K562 (cell line): Measurements from ENCODE around the gene KCNMB2. TPM values are rescaled to one million over a fixed set of nuclear protein-coding genes. Genes with fewer than 3 reads are reported as not detected.

ENCODE experiments used
- ATAC-seq: fragments of 200-7000 bp; cut with Tn5 transposase; 3 replicates; pipeline ENCODE4 v1.9.1; 2020; ENCODE audit warnings: moderate library complexity
- BruUV-seq: library from RNA; stranded (reverse); fragments of 400-500 nt; replicated peaks from 2 replicates; lab custom pipeline; 2021; lab: Mats Ljungman, UMichigan
- CTCF ChIA-PET: fragments of 300-600 bp; formaldehyde crosslinking; extraction: SDS; loops from one replicate; lab custom pipeline; 2021; ENCODE audit warnings: low intra/inter-chr PET ratio; lab: Yijun Ruan, JAX
- POLR2A ChIA-PET: fragments of 300-600, 350-650 bp; sonication (Branson Sonifier 250); formaldehyde crosslinking; extraction: SDS; loops from one replicate; lab custom pipeline; 2021; ENCODE audit warnings: antibody characterized with exemption, inconsistent platforms; lab: Yijun Ruan, JAX
- DNase-seq, 4 experiments: peaks; one replicate each; pipeline versions ENCODE4 v3.0.0 to v3.0.0-alpha.2; 2011 to 2018; ENCODE audit warnings: low spot score in 3 of 4, mixed read lengths in 3 of 4; ENCODE audit errors: extremely low read depth in 1 of 4
- FAIRE-seq: peaks from 2 replicates; lab custom pipeline; 2011; peaks lifted over from hg19 to GRCh38; lab: Jason Lieb, UNC
- H2AFZ ChIP-seq: 2 replicates; pipeline ENCODE4 v1.6.0; 2011; ENCODE audit warnings: low read depth, low read length, control low read depth, inconsistent platforms
- H3K27ac ChIP-seq: fragments of 200-600 bp; 3 replicates; pipeline ENCODE4 v1.8.0; 2011; ENCODE audit warnings: low read depth, mild to moderate bottlenecking, control low read depth, inconsistent platforms, low read length, moderate library complexity, mixed read lengths; ENCODE audit errors: extremely low read depth
- H3K27me3 ChIP-seq, 2 experiments: fragments of 300-600 bp in 1 of 2; 2 replicates in 1 of 2; 3 replicates in 1 of 2; pipeline versions ENCODE4 v1.6.0 to v1.8.0; 2011; ENCODE audit warnings: inconsistent platforms in 2 of 2, low read length in 2 of 2, mild to moderate bottlenecking in 1 of 2, mixed read lengths in 1 of 2, moderate library complexity in 1 of 2; ENCODE audit not compliant: control insufficient read depth in 2 of 2, insufficient read depth in 2 of 2
- H3K36me3 ChIP-seq: fragments of 300-600 bp; 3 replicates; pipeline ENCODE4 v1.8.0; 2011; ENCODE audit warnings: mild to moderate bottlenecking, low read length, inconsistent platforms; ENCODE audit not compliant: control insufficient read depth, insufficient read depth
- H3K4me1 ChIP-seq, 2 experiments: fragments of 200-600 bp in 1 of 2; replicated peaks in 1 of 2; 2 replicates in 1 of 2; 3 replicates in 1 of 2; pipeline versions ENCODE4 v1.5.1 to v1.8.0; 2011; ENCODE audit warnings: inconsistent platforms in 2 of 2, low read length in 2 of 2, mild to moderate bottlenecking in 1 of 2, mixed read lengths in 1 of 2, moderate library complexity in 1 of 2; ENCODE audit not compliant: control insufficient read depth in 2 of 2, insufficient read depth in 2 of 2
- H3K4me2 ChIP-seq: 2 replicates; pipeline ENCODE4 v1.6.1; 2011; ENCODE audit warnings: low read length, control low read depth, inconsistent platforms, mixed read lengths; ENCODE audit not compliant: insufficient read depth
- H3K4me3 ChIP-seq: fragments of 200-600 bp; sonication (generic), shearing (Covaris generic); 2 replicates; pipeline ENCODE4 v1.5.1; 2016; ENCODE audit warnings: control low read depth, inconsistent platforms
- H3K79me2 ChIP-seq: fragments of 200-600 bp; 3 replicates; pipeline ENCODE4 v1.8.0; 2011; ENCODE audit warnings: low read length, inconsistent platforms; ENCODE audit not compliant: control insufficient read depth, insufficient read depth
- H3K9ac ChIP-seq, 2 experiments: 2 replicates each; pipeline versions ENCODE4 v1.6.0 to v1.6.1; 2011; ENCODE audit warnings: low read depth in 2 of 2, low read length in 2 of 2, control low read depth in 1 of 2, inconsistent platforms in 1 of 2, mild to moderate bottlenecking in 1 of 2, mixed read lengths in 1 of 2; ENCODE audit not compliant: insufficient read depth in 1 of 2
- H3K9me1 ChIP-seq: one replicate; pipeline ENCODE4 v1.6.0; 2011; ENCODE audit warnings: inconsistent platforms, mild to moderate bottlenecking, low read length, moderate library complexity; ENCODE audit not compliant: control insufficient read depth, insufficient read depth
- H3K9me3 ChIP-seq: replicated peaks from 2 replicates; pipeline ENCODE4 v1.5.1; 2011; ENCODE audit warnings: low read depth, low read length, inconsistent platforms; ENCODE audit not compliant: control insufficient read depth, insufficient read depth
- H4K20me1 ChIP-seq: replicated peaks from 2 replicates; pipeline ENCODE4 v1.6.1; 2011; ENCODE audit warnings: low read length, inconsistent platforms, mixed read lengths; ENCODE audit not compliant: control insufficient read depth, insufficient read depth
- CEBPZ ChIP-seq: fragments of 150-350 bp; IDR thresholded peaks from 2 replicates; pipeline ENCODE4 v1.6.1; 2014; ENCODE audit warnings: low read depth, mild to moderate bottlenecking, low read length, borderline replicate concordance
- E2F6 ChIP-seq, 2 experiments: IDR thresholded peaks; 2 replicates each; pipeline ENCODE4 v1.6.1; 2011; ENCODE audit warnings: borderline replicate concordance in 1 of 2, control low read depth in 1 of 2, low read depth in 1 of 2, low read length in 1 of 2, mild to moderate bottlenecking in 1 of 2, mixed read lengths in 1 of 2, moderate library complexity in 1 of 2; ENCODE audit not compliant: insufficient read depth in 1 of 2, insufficient read length in 1 of 2, poor library complexity in 1 of 2, severe bottlenecking in 1 of 2; ENCODE audit errors: extremely low read depth in 1 of 2
- EHMT2 ChIP-seq: fragments of 450-650 bp; IDR thresholded peaks from 2 replicates; pipeline ENCODE4 v1.6.1; 2018; ENCODE audit warnings: antibody characterized with exemption
- ETS1 ChIP-seq: conservative IDR thresholded peaks from 2 replicates; pipeline ENCODE4 v1.6.1; 2011; ENCODE audit warnings: low read depth, mild to moderate bottlenecking, low read length; ENCODE audit not compliant: control insufficient read depth
- SMARCA4 ChIP-seq: fragments of 450-650 bp; IDR thresholded peaks from 2 replicates; pipeline ENCODE4 v1.6.1; 2016
- TGIF2 ChIP-seq: sonication (generic); formaldehyde crosslinking; IDR thresholded peaks from 2 replicates; pipeline ENCODE4 v1.8.1; 2022; ENCODE audit warnings: mild to moderate bottlenecking, missing genetic modification reagents, moderate library complexity
- ZBTB12 ChIP-seq: fragments of 250-450 bp; sonication (Bioruptor Pico); IDR thresholded peaks from 2 replicates; pipeline ENCODE4 v1.4.0; 2020
- ZKSCAN3 ChIP-seq: fragments of 250-450 bp; sonication (Bioruptor Pico); IDR thresholded peaks from 2 replicates; pipeline ENCODE4 v1.4.0; 2020
- ZNF830 ChIP-seq: fragments of 250-450 bp; sonication (Bioruptor Pico); IDR thresholded peaks from 2 replicates; pipeline ENCODE4 v1.5.0; 2021; ENCODE audit warnings: mild to moderate bottlenecking
- WGBS: fragments of 100-300 bp; shearing (Covaris generic); methylation state at CpG from one replicate; pipeline ENCODE4 v1.1.6; 2016; ENCODE audit warnings: low coverage, mixed read lengths; ENCODE audit not compliant: insufficient coverage; ENCODE audit errors: missing lambda C conversion rate; 5-methylcytosine and 5-hydroxymethylcytosine counted together
- in situ Hi-C: fragments of 300-500 bp; cut with MboI; formaldehyde crosslinking; loops from 4 replicates; pipeline ENCODE4 v1.15.0; 2018; ENCODE audit warnings: inconsistent platforms, mixed read lengths
- intact Hi-C: fragments of 100-400 bp; cut with micrococcal nuclease; formaldehyde crosslinking; loops from 2 replicates; pipeline ENCODE4 v1.14.2; 2022
- polyA plus RNA-seq, 8 experiments: library from polyadenylated mRNA; depleted of rRNA in 4 of 8; stranded (reverse) in 5 of 8; unstranded in 3 of 8; fragments of >200 nt; fragmentation: Nextera tagmentation in 2 of 8; fragmentation: Illumina TruSeq in 1 of 8; extraction: Ambion mirVana in 2 of 8; extraction: Trizol in 1 of 8; gene quantifications; 2 replicates each; pipeline versions ENCODE4 v1.2.1 to v1.2.3, GENCODE V29; 2011 to 2014; ENCODE audit warnings: inconsistent platforms in 1 of 8, missing spikeins in 1 of 8
- total RNA-seq, 7 experiments: library from RNA; depleted of rRNA in 6 of 7; stranded (reverse); fragments of >200 nt in 6 of 7; fragmentation: Illumina TruSeq in 2 of 7; extraction: Trizol in 2 of 7; gene quantifications; 2 replicates each; pipeline versions ENCODE4 v1.2.1 to v1.2.3, GENCODE V29; 2011 to 2021; ENCODE audit warnings: low replicate concordance in 1 of 7

Gene KCNMB2
- total and polyA plus RNA-seq, 9 of the 15 experiments (the other 6 are each of a cell fraction or from before 2014, with no cell fraction given): 0.04 to 0.15 TPM; not detected in 7

- TF ChIP-seq ETS1: no peak
- TF ChIP-seq TGIF2: no peak
- TF ChIP-seq SMARCA4: no peak
- TF ChIP-seq ZBTB12 (CRISPR knock-in tag): no peak
Measured at GRCh38 chr3:178624276-178624675, 88.0 kb downstream of the KCNMB2 start (continued).

GRCh38 chr3:178625053-178625600 lies 88.9 kb downstream of the KCNMB2 start:
- ATAC-seq (no peak), FAIRE-seq (no peak), DNase-seq (no peak)
- Histone ChIP-seq H2AFZ (no peak overlapping the region), H3K9ac (no peak overlapping the region), H3K27ac (no peak overlapping the region), H3K36me3 (no peaks in the 10 kb centered on the region), H3K4me1 (no peaks in the 10 kb centered on the region), H3K9me1 (no peaks in the 10 kb centered on the region), H3K4me2 (no peak overlapping the region)
- BruUV-seq: no TSS peak
- intact Hi-C loops: no loop called here
- POLR2A ChIA-PET: no interaction called here
- no peak for TF ChIP-seq EHMT2
- TF ChIP-seq ZKSCAN3: no peak
- no peak for TF ChIP-seq ZNF830 (CRISPR knock-in tag)
- no peak for TF ChIP-seq E2F6 (IDR thresholded peaks at IDR 0.05; ENCODE audit: borderline replicate concordance in 1 of 2, extremely low read depth in 1 of 2, insufficient read depth in 1 of 2, insufficient read length in 1 of 2, low read depth in 1 of 2, low read length in 1 of 2, poor library complexity in 1 of 2, severe bottlenecking in 1 of 2)
- TF ChIP-seq CEBPZ: no peak
- TF ChIP-seq, all 486 proteins: peak for 0
- CTCF ChIA-PET: no interaction called here
- H4K20me1 ChIP-seq: no peaks in the 10 kb centered on the region
- H3K27me3 ChIP-seq: no peaks in the 10 kb centered on the region
- no peaks in the 10 kb centered on the region for H3K9me3 ChIP-seq
- H3K79me2 ChIP-seq: no peaks in the 10 kb centered on the region
- no peak overlapping the region for H3K4me3 ChIP-seq
- in situ Hi-C loops: no loop called here
- WGBS: 0% methylated on average over 2 of the region's 7 CpGs
